GM18526 (cell line): ENCODE data around the gene CLDN19.

Experiments used
- POLR2A ChIP-seq: IDR thresholded peaks from 3 replicates; pipeline ENCODE4 v1.6.1; 2011; ENCODE audit not compliant: insufficient read length; ENCODE audit errors: extremely low read depth

Gene CLDN19

GRCh38 chr1:42691157-42691498 lies 48.9 kb downstream of the CLDN19 start:
- TF ChIP-seq POLR2A, result no peak

GRCh38 chr1:42690477-42691156 lies 49.4 kb downstream of the CLDN19 start:
- TF ChIP-seq POLR2A, result no peak

- no peak for TF ChIP-seq POLR2A
Observed at GRCh38 chr1:42689912-42690311, 50.1 kb downstream of the CLDN19 start.

- TF ChIP-seq POLR2A, result no peak
Observed at GRCh38 chr1:42686418-42686817, 53.6 kb downstream of the CLDN19 start.

- TF ChIP-seq POLR2A, result no peak
Observed at GRCh38 chr1:42684139-42684538, 55.9 kb downstream of the CLDN19 start.
